Mammary epithelial cell (primary cell): ENCODE data around the gene TOMM5.

Experiments
- CTCF ChIP-seq, 2 donors: IDR thresholded peaks in 1 of 2; conservative IDR thresholded peaks in 1 of 2; 2 replicates each; pipeline ENCODE4 v1.5.1; 2011 to 2012; ENCODE audit warnings: inconsistent platforms in 2 of 2, low read length in 2 of 2, mild to moderate bottlenecking in 2 of 2, control low read depth in 1 of 2, low read depth in 1 of 2; ENCODE audit not compliant: insufficient read depth in 1 of 2; ENCODE audit errors: extremely low read depth in 1 of 2
- EZH2 ChIP-seq: IDR thresholded peaks from 2 replicates; pipeline ENCODE4 v1.6.1; 2012; ENCODE audit warnings: low read length, inconsistent platforms, borderline replicate concordance

- TF ChIP-seq CTCF (conservative IDR thresholded peaks at IDR 0.05 in 1 of 2, IDR thresholded peaks at IDR 0.05 in 1 of 2; ENCODE audit: extremely low read depth in 1 of 2, insufficient read depth in 1 of 2, low read depth in 1 of 2, low read length in 2 of 2) (no peak), EZH2 (no peak)
These were observed 47.8 kb upstream of the TOMM5 start for GRCh38 chr9:37640246-37640645.
